Vagina (tissue), 2 donors: Measurements from ENCODE around the gene E2F3.

ENCODE experiments used
- CTCF ChIP-seq, 3 experiments: fragments of 450-650 bp in 2 of 3; fragments of 200-600 bp in 1 of 3; sonication (generic) in 1 of 3; IDR thresholded peaks; one replicate each; pipeline ENCODE4 v1.5.1; 2017 to 2019; ENCODE audit warnings: antibody characterized with exemption in 3 of 3, mild to moderate bottlenecking in 2 of 3, moderate library complexity in 2 of 3
- POLR2A ChIP-seq, 2 donors: fragments of 450-650 bp; IDR thresholded peaks; one replicate each; pipeline ENCODE4 v1.6.1; 2017; ENCODE audit warnings: antibody characterized with exemption in 2 of 2, mild to moderate bottlenecking in 2 of 2, moderate library complexity in 2 of 2

- TF ChIP-seq CTCF (IDR thresholded peaks at IDR 0.05) (no peak), POLR2A (IDR thresholded peaks at IDR 0.05) (no peak)
Observed at GRCh38 chr6:20539387-20539786, 137.7 kb downstream of the E2F3 start.
